Upper lobe of left lung (tissue), 6 donors: Measurements from ENCODE around the gene CYB5B. TPM values are rescaled to one million over a fixed set of nuclear protein-coding genes. Genes with fewer than 3 reads are reported as not detected.

ENCODE experiments used
- ATAC-seq, 2 donors: fragments of 200-7000 bp; cut with Tn5 transposase; one replicate each; pipeline ENCODE4 v1.9.1; 2022; ENCODE audit warnings: mild to moderate bottlenecking in 2 of 2, moderate library complexity in 2 of 2; ENCODE audit not compliant: low FRiP score in 2 of 2
- DNase-seq, 2 donors: peaks; one replicate each; pipeline ENCODE4 v3.0.0-alpha.2; 2019 to 2020
- H3K27ac ChIP-seq, 4 donors: fragments of 200-600 bp; sonication (generic); one replicate each; pipeline ENCODE4 v1.5.1; 2016 to 2019
- H3K27me3 ChIP-seq, 4 donors: fragments of 200-600 bp; sonication (generic); one replicate each; pipeline ENCODE4 v1.5.1; 2017 to 2019
- H3K36me3 ChIP-seq, 4 donors: fragments of 200-600 bp; sonication (generic); one replicate each; pipeline ENCODE4 v1.5.1; 2016 to 2019
- H3K4me1 ChIP-seq, 4 donors: fragments of 200-600 bp; sonication (generic); one replicate each; pipeline ENCODE4 v1.5.1; 2018 to 2019
- H3K4me3 ChIP-seq, 4 donors: fragments of 200-600 bp; sonication (generic); one replicate each; pipeline ENCODE4 v1.5.1; 2017 to 2019; ENCODE audit warnings: mild to moderate bottlenecking in 2 of 4, moderate library complexity in 1 of 4
- H3K9me3 ChIP-seq, 4 donors: fragments of 200-600 bp; sonication (generic); one replicate each; pipeline ENCODE4 v1.5.1; 2018 to 2019
- CTCF ChIP-seq, 6 experiments: fragments of 450-650 bp in 4 of 6; fragments of 200-600 bp in 2 of 6; sonication (generic) in 2 of 6; IDR thresholded peaks; one replicate each; pipeline ENCODE4 v1.5.1; 2016 to 2019; ENCODE audit warnings: antibody characterized with exemption in 6 of 6
- EP300 ChIP-seq, 4 donors: sonication (generic); formaldehyde crosslinking; IDR thresholded peaks; one replicate each; pipeline ENCODE4 v1.5.1; 2017; ENCODE audit warnings: antibody characterized with exemption in 4 of 4, control low read depth in 2 of 4
- POLR2A ChIP-seq, 4 donors: fragments of 450-650 bp; IDR thresholded peaks; one replicate each; pipeline ENCODE4 v1.5.1; 2016 to 2017; ENCODE audit warnings: antibody characterized with exemption in 4 of 4, mild to moderate bottlenecking in 2 of 4
- POLR2AphosphoS5 ChIP-seq, 2 donors: sonication (generic); formaldehyde crosslinking; IDR thresholded peaks; one replicate each; pipeline ENCODE4 v1.5.1; 2017; ENCODE audit warnings: antibody characterized with exemption in 2 of 2
- WGBS, 2 donors: methylation state at CpG; one replicate each; pipeline ENCODE4 v1.1.5; 2017 to 2018; 5-methylcytosine and 5-hydroxymethylcytosine counted together
- total RNA-seq, 6 donors: library from RNA; depleted of rRNA in 4 of 6; stranded (reverse); fragments of >200 nt in 4 of 6; gene quantifications; one replicate each; pipeline versions ENCODE4 v1.1.0 to v1.2.1, GENCODE V29; 2016 to 2021
- donor health status: DM: no; HTN: no; CAD: no; lungs with moderate emphysema.
- donor health status: DM: no; HTN: yes; CAD: no; lungs with severe emphysema.

CYB5B gene
- total RNA-seq, 6 donors from 2014 or later, result 25.2 to 93.1 (median 69.4) TPM

GRCh38 chr16:69501956-69502745, 77.7 kb downstream of the CYB5B start:
- ATAC-seq (no peak), DNase-seq (no peak)
- no peak for TF ChIP-seq CTCF (IDR thresholded peaks at IDR 0.05)
- no peak for TF ChIP-seq EP300 (IDR thresholded peaks at IDR 0.05)
- no peak for TF ChIP-seq POLR2AphosphoS5 (IDR thresholded peaks at IDR 0.05)
- TF ChIP-seq POLR2A (IDR thresholded peaks at IDR 0.05), result no peak
- Histone ChIP-seq H3K4me1 (no peaks in the 10 kb centered on the region), H3K4me3 (no peak overlapping the region), H3K36me3 (no peaks in the 10 kb centered on the region), H3K27me3 (no peaks in the 10 kb centered on the region), H3K27ac (no peak overlapping the region), H3K9me3 (no peaks in the 10 kb centered on the region)
- 64 to 66% methylated on average over 4 of the region's 4 CpGs for WGBS, 2 donors

- no peaks in the 10 kb centered on the region for H3K4me1 ChIP-seq
- no peaks in the 10 kb centered on the region for H3K9me3 ChIP-seq
- ATAC-seq, result no peak
- H3K36me3 ChIP-seq, result no peaks in the 10 kb centered on the region
- H3K4me3 ChIP-seq, result no peak overlapping the region
- WGBS, 2 donors, result 82 to 93% methylated on average over 3 to 4 of the region's 4 CpGs
- H3K27me3 ChIP-seq, result no peaks in the 10 kb centered on the region
- no peak for DNase-seq
- no peak overlapping the region for H3K27ac ChIP-seq
- TF ChIP-seq EP300 (IDR thresholded peaks at IDR 0.05) (no peak), POLR2AphosphoS5 (IDR thresholded peaks at IDR 0.05) (no peak), CTCF (IDR thresholded peaks at IDR 0.05) (no peak), POLR2A (IDR thresholded peaks at IDR 0.05) (no peak)
Measured at GRCh38 chr16:69503244-69503643, 78.8 kb downstream of the CYB5B start.

GRCh38 chr16:69508033-69508755, 83.8 kb downstream of the CYB5B start:
- no peak for DNase-seq
- no peaks in the 10 kb centered on the region for H3K4me1 ChIP-seq
- TF ChIP-seq POLR2AphosphoS5 (IDR thresholded peaks at IDR 0.05) (no peak), CTCF (IDR thresholded peaks at IDR 0.05) (no peak), POLR2A (IDR thresholded peaks at IDR 0.05) (no peak), EP300 (IDR thresholded peaks at IDR 0.05) (no peak)
- no peak for ATAC-seq
- no peaks in the 10 kb centered on the region for H3K36me3 ChIP-seq
- H3K9me3 ChIP-seq, result no peaks in the 10 kb centered on the region
- H3K27me3 ChIP-seq, result no peaks in the 10 kb centered on the region
- no peak overlapping the region for H3K4me3 ChIP-seq
- 76 to 81% methylated on average over 4 of the region's 4 CpGs for whole genome bisulfite sequencing, 2 donors
- H3K27ac ChIP-seq, result no peak overlapping the region

- Histone ChIP-seq H3K9me3 (no peaks in the 10 kb centered on the region), H3K4me1 (no peaks in the 10 kb centered on the region), H3K4me3 (no peak overlapping the region), H3K36me3 (no peaks in the 10 kb centered on the region), H3K27ac (no peak overlapping the region), H3K27me3 (no peaks in the 10 kb centered on the region)
- no peak for TF ChIP-seq CTCF (IDR thresholded peaks at IDR 0.05)
- TF ChIP-seq POLR2A (IDR thresholded peaks at IDR 0.05), result no peak
- DNase-seq, result no peak
- ATAC-seq, result no peak
- WGBS, 2 donors, result 86 to 90% methylated on average over 5 of the region's 5 CpGs
Measured at GRCh38 chr16:69509125-69509524, 84.7 kb downstream of the CYB5B start.
